Measurements from ENCODE around the gene LBX2. TPM values are rescaled to one million over a fixed set of nuclear protein-coding genes. Genes with fewer than 3 reads are reported as not detected.

Gene LBX2
- total and polyA plus RNA-seq, 9 of the 15 experiments (the other 6 are each of a cell fraction or from before 2014, with no cell fraction given), result 0.39 to 6.2 (median 1.8) TPM; not detected in 1

DNA sequence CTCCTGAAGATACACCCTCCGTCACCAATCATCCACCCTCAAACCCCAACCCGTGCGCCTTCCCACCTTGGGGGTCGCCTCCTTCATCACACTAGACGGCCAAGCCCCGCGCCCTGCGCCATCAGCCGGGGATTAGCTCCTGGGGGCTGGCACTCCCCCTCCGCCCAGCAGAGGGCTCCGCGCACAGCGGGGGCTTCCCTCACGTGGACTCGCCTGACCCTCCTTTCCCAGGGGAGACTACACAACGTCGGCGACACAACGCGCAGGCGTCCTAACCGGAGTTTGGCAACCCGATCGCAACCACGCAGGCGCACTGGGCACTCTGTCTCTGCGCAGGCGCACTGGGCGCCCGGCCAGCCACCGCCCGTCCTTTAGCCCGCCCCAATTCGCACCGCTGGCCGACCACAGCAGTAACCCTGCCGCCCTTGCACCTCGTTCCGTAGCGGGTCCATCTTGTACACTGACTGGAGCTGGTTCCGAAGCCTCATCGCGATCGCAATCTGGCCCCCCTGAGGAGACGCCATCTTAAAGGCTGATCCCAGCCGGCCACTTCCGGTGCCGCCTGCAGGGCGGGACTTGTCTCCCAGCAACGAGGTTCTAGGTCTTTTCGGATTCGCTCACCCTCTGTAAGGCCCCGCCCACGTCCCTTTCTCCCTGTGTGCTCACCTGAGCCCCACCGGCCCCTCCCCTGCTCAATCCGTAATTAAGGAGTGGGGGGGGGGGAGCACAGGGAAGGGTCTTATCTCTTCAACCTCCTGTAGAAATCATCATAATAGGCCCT lies 7.9 kb upstream of the LBX2 start, which contains the start of gene PCGF1 (continued):
- TF ChIP-seq TAF7 (tag; IDR thresholded peaks at IDR 0.05) (peak; percentile 88), CXXC5 (CRISPR knock-in tag; IDR thresholded peaks at IDR 0.05) (peak; percentile 74), CBX1 (IDR thresholded peaks at IDR 0.05; ENCODE audit: low read depth) (no peak), MEIS2 (IDR thresholded peaks at IDR 0.05; ENCODE audit: partially characterized antibody) (peak; percentile 97), CBFA2T2 (conservative IDR thresholded peaks at IDR 0.05) (no peak), CHD1 (IDR thresholded peaks at IDR 0.05; ENCODE audit: low read length) (no peak), ZNF217 (CRISPR knock-in tag; IDR thresholded peaks at IDR 0.05) (no peak), TCF7L2 (IDR thresholded peaks at IDR 0.05; ENCODE audit: low read depth, low read length) (no peak), STAT5A (IDR thresholded peaks at IDR 0.05; ENCODE audit: borderline replicate concordance, low read length) (no peak), MAZ (CRISPR knock-in tag; conservative IDR thresholded peaks at IDR 0.05 in 1 of 2, IDR thresholded peaks at IDR 0.05 in 1 of 2) (peak; percentile 57 to 75), ZNF384 (IDR thresholded peaks at IDR 0.05; ENCODE audit: low read depth, low read length) (no peak), KHSRP (IDR thresholded peaks at IDR 0.05) (no peak), ZKSCAN1 (IDR thresholded peaks at IDR 0.05; ENCODE audit: low read depth, low read length) (0 out of 2 replicates have a peak, but pooled peaks have one; percentile 49), CCAR2 (IDR thresholded peaks at IDR 0.05; ENCODE audit: low read depth, low read length) (no peak), PURB (CRISPR knock-in tag; IDR thresholded peaks at IDR 0.05; ENCODE audit: low read depth) (no peak), MCM5 (IDR thresholded peaks at IDR 0.05; ENCODE audit: low read depth) (no peak), NCOR1 (IDR thresholded peaks at IDR 0.05) (peak; percentile 34; the same call in 1 of the 2 replicates)
- TF ChIP-seq, protein P1, sequence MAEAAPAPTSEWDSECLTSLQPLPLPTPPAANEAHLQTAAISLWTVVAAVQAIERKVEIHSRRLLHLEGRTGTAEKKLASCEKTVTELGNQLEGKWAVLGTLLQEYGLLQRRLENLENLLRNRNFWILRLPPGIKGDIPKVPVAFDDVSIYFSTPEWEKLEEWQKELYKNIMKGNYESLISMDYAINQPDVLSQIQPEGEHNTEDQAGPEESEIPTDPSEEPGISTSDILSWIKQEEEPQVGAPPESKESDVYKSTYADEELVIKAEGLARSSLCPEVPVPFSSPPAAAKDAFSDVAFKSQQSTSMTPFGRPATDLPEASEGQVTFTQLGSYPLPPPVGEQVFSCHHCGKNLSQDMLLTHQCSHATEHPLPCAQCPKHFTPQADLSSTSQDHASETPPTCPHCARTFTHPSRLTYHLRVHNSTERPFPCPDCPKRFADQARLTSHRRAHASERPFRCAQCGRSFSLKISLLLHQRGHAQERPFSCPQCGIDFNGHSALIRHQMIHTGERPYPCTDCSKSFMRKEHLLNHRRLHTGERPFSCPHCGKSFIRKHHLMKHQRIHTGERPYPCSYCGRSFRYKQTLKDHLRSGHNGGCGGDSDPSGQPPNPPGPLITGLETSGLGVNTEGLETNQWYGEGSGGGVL (CRISPR knock-in tag; IDR thresholded peaks at IDR 0.05), result no peak
- TF ChIP-seq, protein P2, sequence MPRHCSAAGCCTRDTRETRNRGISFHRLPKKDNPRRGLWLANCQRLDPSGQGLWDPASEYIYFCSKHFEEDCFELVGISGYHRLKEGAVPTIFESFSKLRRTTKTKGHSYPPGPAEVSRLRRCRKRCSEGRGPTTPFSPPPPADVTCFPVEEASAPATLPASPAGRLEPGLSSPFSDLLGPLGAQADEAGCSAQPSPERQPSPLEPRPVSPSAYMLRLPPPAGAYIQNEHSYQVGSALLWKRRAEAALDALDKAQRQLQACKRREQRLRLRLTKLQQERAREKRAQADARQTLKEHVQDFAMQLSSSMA (CRISPR knock-in tag; IDR thresholded peaks at IDR 0.05), result no peak
- TF ChIP-seq, protein P3, sequence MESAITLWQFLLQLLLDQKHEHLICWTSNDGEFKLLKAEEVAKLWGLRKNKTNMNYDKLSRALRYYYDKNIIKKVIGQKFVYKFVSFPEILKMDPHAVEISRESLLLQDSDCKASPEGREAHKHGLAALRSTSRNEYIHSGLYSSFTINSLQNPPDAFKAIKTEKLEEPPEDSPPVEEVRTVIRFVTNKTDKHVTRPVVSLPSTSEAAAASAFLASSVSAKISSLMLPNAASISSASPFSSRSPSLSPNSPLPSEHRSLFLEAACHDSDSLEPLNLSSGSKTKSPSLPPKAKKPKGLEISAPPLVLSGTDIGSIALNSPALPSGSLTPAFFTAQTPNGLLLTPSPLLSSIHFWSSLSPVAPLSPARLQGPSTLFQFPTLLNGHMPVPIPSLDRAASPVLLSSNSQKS (CRISPR knock-in tag; IDR thresholded peaks at IDR 0.05), result no peak
- TF ChIP-seq, protein P4, sequence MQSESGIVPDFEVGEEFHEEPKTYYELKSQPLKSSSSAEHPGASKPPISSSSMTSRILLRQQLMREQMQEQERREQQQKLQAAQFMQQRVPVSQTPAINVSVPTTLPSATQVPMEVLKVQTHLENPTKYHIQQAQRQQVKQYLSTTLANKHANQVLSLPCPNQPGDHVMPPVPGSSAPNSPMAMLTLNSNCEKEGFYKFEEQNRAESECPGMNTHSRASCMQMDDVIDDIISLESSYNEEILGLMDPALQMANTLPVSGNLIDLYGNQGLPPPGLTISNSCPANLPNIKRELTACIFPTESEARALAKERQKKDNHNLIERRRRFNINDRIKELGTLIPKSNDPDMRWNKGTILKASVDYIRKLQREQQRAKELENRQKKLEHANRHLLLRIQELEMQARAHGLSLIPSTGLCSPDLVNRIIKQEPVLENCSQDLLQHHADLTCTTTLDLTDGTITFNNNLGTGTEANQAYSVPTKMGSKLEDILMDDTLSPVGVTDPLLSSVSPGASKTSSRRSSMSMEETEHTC (IDR thresholded peaks at IDR 0.05), result 0 out of 2 replicates have a peak, but pooled peaks have one; percentile 33

Data from K562 (cell line).